ENCODE data around the gene SYNE2.

DNA sequence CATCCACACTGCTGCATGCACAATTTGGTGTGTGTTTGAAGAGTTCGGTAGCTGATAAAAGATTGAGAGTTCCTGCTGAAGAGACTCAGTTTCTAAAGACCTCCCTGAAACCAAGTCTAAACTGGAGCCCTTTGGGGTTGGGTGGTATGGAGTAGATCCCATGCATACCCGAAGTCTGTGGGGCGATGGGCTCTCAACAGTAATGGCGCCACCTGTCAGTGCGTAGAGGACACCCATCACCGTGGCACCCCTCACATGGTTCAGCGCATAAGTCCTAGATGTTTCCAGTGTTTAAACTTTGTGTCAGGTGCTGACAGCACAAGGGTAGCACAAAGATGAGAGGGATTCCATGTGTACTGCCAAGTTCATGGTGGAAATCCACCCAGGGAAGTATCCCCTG lies 355.5 kb downstream of the SYNE2 start:
- TF ChIP-seq POLR2A (IDR thresholded peaks at IDR 0.05; ENCODE audit: low read depth, low read length) (no peak), RAD21 (IDR thresholded peaks at IDR 0.05; ENCODE audit: insufficient read depth, low read depth, low read length) (no peak), ZNF217 (IDR thresholded peaks at IDR 0.05) (no peak)
- TF ChIP-seq, protein P1, sequence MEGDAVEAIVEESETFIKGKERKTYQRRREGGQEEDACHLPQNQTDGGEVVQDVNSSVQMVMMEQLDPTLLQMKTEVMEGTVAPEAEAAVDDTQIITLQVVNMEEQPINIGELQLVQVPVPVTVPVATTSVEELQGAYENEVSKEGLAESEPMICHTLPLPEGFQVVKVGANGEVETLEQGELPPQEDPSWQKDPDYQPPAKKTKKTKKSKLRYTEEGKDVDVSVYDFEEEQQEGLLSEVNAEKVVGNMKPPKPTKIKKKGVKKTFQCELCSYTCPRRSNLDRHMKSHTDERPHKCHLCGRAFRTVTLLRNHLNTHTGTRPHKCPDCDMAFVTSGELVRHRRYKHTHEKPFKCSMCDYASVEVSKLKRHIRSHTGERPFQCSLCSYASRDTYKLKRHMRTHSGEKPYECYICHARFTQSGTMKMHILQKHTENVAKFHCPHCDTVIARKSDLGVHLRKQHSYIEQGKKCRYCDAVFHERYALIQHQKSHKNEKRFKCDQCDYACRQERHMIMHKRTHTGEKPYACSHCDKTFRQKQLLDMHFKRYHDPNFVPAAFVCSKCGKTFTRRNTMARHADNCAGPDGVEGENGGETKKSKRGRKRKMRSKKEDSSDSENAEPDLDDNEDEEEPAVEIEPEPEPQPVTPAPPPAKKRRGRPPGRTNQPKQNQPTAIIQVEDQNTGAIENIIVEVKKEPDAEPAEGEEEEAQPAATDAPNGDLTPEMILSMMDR (IDR thresholded peaks at IDR 0.05 in 2 of 3, conservative IDR thresholded peaks at IDR 0.05 in 1 of 3; ENCODE audit: control insufficient read depth in 2 of 3, extremely low read depth in 1 of 3, insufficient read depth in 1 of 3, low read depth in 3 of 3, low read length in 3 of 3) = no peak
- TF ChIP-seq, protein P2, sequence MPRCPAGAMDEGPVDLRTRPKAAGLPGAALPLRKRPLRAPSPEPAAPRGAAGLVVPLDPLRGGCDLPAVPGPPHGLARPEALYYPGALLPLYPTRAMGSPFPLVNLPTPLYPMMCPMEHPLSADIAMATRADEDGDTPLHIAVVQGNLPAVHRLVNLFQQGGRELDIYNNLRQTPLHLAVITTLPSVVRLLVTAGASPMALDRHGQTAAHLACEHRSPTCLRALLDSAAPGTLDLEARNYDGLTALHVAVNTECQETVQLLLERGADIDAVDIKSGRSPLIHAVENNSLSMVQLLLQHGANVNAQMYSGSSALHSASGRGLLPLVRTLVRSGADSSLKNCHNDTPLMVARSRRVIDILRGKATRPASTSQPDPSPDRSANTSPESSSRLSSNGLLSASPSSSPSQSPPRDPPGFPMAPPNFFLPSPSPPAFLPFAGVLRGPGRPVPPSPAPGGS (IDR thresholded peaks at IDR 0.05; ENCODE audit: borderline replicate concordance, insufficient read depth, low read depth, low read length, poor library complexity, severe bottlenecking) = no peak
